Kidney (tissue), 14 donors: ENCODE measurements around the gene HMBS. TPM values are rescaled to one million over a fixed set of nuclear protein-coding genes. Genes with fewer than 3 reads are reported as not detected.

Experiments
- DNase-seq, 5 donors: peaks; one replicate each; pipeline ENCODE4 v3.0.0-alpha.2; 2013 to 2020
- FAIRE-seq: peaks from 2 replicates; lab custom pipeline; 2012; peaks lifted over from hg19 to GRCh38; lab: Jason Lieb, UNC
- H3K27ac ChIP-seq, 2 donors: one replicate each; pipeline ENCODE4 v1.7.0; 2013; ENCODE audit warnings: low read depth in 2 of 2, low read length in 2 of 2, inconsistent platforms in 1 of 2
- H3K27me3 ChIP-seq: one replicate; pipeline ENCODE4 v1.7.1; 2013; ENCODE audit warnings: low read length, inconsistent platforms; ENCODE audit not compliant: control insufficient read depth, insufficient read depth
- H3K36me3 ChIP-seq, 3 donors: one replicate each; pipeline versions ENCODE4 v1.7.0 to v1.7.1; 2013; ENCODE audit warnings: low read length in 3 of 3, control low read depth in 1 of 3, inconsistent platforms in 1 of 3; ENCODE audit not compliant: insufficient read depth in 3 of 3, control insufficient read depth in 2 of 3
- H3K4me1 ChIP-seq, 3 donors: one replicate each; pipeline versions ENCODE4 v1.7.0 to v1.7.1; 2013; ENCODE audit warnings: low read length in 3 of 3, inconsistent platforms in 1 of 3, low read depth in 1 of 3; ENCODE audit not compliant: control insufficient read depth in 2 of 3, insufficient read depth in 2 of 3
- H3K4me3 ChIP-seq, 3 donors: one replicate each; pipeline versions ENCODE4 v1.7.0 to v1.8.1; 2013; ENCODE audit warnings: low read length in 3 of 3, control low read depth in 1 of 3, inconsistent platforms in 1 of 3
- H3K9ac ChIP-seq, 3 donors: one replicate each; pipeline versions ENCODE4 v1.7.0 to v1.7.1; 2013; ENCODE audit warnings: low read length in 3 of 3, control low read depth in 1 of 3, inconsistent platforms in 1 of 3
- H3K9me3 ChIP-seq, 3 donors: one replicate each; pipeline versions ENCODE4 v1.7.0 to v1.7.1; 2013; ENCODE audit warnings: low read length in 3 of 3, control low read depth in 1 of 3, inconsistent platforms in 1 of 3; ENCODE audit not compliant: control insufficient read depth in 2 of 3, insufficient read depth in 1 of 3
- intact Hi-C: fragments of 100-400 bp; cut with DNase I; formaldehyde crosslinking; loops from one replicate; pipeline ENCODE4 v1.11.1; 2022
- polyA plus RNA-seq: library from polyadenylated mRNA; stranded (reverse); fragments of 350-450 nt; fragmentation: Illumina TruSeq; extraction: RNeasy Lipid Tissue Mini Kit (QIAGEN cat#74804); gene quantifications from one replicate; pipeline ENCODE4 v1.2.3, GENCODE V29; 2014; ENCODE audit warnings: low read depth, low replicate concordance; ENCODE audit not compliant: insufficient read depth
- total RNA-seq: library from RNA; stranded (reverse); fragmentation: NEBNext Ultra II Directional; extraction: Animal tissue kit (Norgen Biotek cat#: 25700); gene quantifications from one replicate; pipeline ENCODE4 v1.2.1, GENCODE V29; 2021
- TF ChIP-seq, protein P1 (sequence below): IDR thresholded peaks from 3 replicates; pipeline ENCODE4 v1.5.1; 2012; ENCODE audit warnings: mild to moderate bottlenecking, moderate library complexity, borderline replicate concordance; ENCODE audit not compliant: insufficient read depth; ENCODE audit errors: extremely low read depth
- donor health status: control.
- donor health status: control.
- donor health status: control.
- donor health status: control.
- donor health status: control.
- donor health status: DM: yes; HTN: yes; CAD: no.
- donor health status: Normal renal cell carcinoma (clear cell type).

HMBS gene
- total and polyA plus RNA-seq, 2 donors from 2014 or later = 16.7 to 32.3 TPM

DNA sequence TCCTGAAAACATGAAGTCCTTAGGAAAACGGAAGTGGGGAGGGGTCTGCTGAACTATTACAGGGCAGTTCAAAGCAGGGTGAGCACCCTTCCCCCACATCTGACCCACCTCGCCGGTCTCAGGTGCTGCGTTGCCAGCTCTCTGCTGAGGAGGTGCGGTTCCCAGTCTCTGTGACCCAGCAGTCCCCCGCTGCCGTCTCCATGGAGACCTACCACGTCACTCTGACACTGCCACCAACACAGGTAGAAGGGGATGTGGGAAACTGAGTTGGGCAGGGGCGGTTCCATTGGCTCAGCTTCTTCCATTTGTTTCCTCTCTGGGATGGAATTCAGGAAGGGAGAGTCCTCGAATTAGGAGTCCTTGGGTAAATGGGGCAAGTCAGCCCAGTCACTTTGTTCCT, 25.8 kb downstream of the HMBS start:
- no peak overlapping the region for H3K4me3 ChIP-seq

DNA sequence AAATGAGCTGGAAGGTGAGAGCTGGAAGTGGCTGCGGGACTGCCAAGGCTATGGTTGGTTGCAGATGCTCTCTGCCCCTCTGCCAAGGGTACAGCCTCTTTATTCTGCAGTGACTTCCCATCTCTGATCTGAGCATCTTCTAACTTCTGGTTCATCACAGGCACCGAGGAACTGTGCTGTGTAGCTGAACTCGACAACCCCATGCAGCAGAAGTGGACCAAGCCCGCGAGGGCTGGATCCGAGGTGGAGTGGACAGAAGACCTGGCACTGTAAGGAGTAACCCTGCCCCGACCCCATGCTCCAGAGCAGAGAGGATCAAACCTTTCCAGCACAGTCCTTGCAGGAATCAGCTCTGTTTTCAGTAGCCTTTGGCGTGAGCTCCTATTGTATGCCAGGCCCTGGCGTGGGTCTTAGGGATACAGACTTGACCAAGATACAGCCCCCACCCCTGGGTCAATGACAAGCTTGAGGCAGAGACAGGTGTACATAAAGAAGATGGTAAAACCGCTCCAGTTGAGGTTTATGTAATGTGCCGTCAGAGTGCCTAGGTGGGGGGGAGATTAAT, 26.8 kb downstream of the HMBS start:
- intact Hi-C loops = no loop called here
- no peak overlapping the region for H3K9ac ChIP-seq
- H3K9me3 ChIP-seq = no peaks in the 10 kb centered on the region
- TF ChIP-seq, protein P1, sequence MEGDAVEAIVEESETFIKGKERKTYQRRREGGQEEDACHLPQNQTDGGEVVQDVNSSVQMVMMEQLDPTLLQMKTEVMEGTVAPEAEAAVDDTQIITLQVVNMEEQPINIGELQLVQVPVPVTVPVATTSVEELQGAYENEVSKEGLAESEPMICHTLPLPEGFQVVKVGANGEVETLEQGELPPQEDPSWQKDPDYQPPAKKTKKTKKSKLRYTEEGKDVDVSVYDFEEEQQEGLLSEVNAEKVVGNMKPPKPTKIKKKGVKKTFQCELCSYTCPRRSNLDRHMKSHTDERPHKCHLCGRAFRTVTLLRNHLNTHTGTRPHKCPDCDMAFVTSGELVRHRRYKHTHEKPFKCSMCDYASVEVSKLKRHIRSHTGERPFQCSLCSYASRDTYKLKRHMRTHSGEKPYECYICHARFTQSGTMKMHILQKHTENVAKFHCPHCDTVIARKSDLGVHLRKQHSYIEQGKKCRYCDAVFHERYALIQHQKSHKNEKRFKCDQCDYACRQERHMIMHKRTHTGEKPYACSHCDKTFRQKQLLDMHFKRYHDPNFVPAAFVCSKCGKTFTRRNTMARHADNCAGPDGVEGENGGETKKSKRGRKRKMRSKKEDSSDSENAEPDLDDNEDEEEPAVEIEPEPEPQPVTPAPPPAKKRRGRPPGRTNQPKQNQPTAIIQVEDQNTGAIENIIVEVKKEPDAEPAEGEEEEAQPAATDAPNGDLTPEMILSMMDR = no peak
- peaks cover 0 to 28% (median 22%) of the 10 kb centered on the region in 3 donors for H3K36me3 ChIP-seq
- FAIRE-seq (no peak), DNase-seq (no peak)
- peaks cover 3 to 32% (median 18%) of the 10 kb centered on the region in 3 donors for H3K4me1 ChIP-seq
- H3K4me3 ChIP-seq = no peak overlapping the region
- no peak overlapping the region for H3K27ac ChIP-seq
- no peaks in the 10 kb centered on the region for H3K27me3 ChIP-seq

More for the DNA sequence above, 25.8 kb downstream of the HMBS start:
- FAIRE-seq = no peak
- Histone ChIP-seq H3K9me3 (no peaks in the 10 kb centered on the region), H3K27ac (no peak overlapping the region), H3K36me3 (peaks cover 0 to 28% (median 21%) of the 10 kb centered on the region in 3 donors), H3K4me1 (peaks cover 6 to 37% (median 23%) of the 10 kb centered on the region in 3 donors), H3K9ac (no peak overlapping the region), H3K27me3 (no peaks in the 10 kb centered on the region)
- intact Hi-C loops = no loop called here
- DNase-seq = peak in 1 of 5 donors; percentile 48
- TF ChIP-seq, protein P1 = no peak

DNA sequence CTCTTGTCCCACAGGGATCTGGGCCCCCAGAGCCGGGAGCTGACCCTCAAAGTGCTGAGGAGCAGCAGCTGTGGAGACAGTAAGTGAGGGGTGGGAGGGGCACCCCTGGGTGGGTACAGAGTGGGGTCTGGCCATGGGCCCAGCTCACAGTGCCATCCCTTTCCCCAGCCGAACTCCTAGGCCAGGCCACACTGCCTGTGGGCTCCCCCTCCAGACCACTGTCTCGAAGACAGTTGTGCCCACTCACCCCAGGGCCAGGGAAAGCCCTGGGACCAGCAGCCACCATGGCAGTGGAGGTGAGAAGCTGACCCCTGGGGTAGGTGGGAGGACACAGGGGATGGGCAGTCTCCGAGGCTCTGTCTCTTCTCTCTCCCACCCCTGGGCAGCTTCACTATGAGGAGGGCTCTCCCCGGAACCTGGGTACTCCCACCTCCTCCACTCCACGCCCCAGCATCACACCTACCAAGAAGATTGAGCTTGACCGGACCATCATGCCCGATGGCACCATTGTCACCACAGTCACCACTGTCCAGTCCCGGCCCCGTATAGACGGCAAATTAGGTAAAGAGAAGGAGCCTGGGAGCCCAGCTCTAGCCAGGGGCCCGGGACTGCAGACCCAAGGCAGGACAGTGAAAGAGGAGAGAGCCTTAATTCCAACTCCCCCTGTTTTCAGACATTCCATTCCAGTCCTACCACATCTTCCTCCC, 27.8 kb downstream of the HMBS start:
- Histone ChIP-seq H3K9ac (no peak overlapping the region), H3K27me3 (no peaks in the 10 kb centered on the region), H3K4me3 (no peak overlapping the region), H3K27ac (no peak overlapping the region), H3K4me1 (peaks cover 0 to 26% (median 14%) of the 10 kb centered on the region in 3 donors), H3K9me3 (no peaks in the 10 kb centered on the region), H3K36me3 (peaks cover 0 to 28% (median 22%) of the 10 kb centered on the region in 3 donors)
- TF ChIP-seq, protein P1 = no peak
- DNase-seq (peak in 1 of 5 donors; percentile 24), FAIRE-seq (no peak)
- intact Hi-C loops = no loop called here
